Measurements from ENCODE around the gene CORO1C. TPM values are rescaled to one million over a fixed set of nuclear protein-coding genes. Genes with fewer than 3 reads are reported as not detected.

The CORO1C gene
- polyA plus RNA-seq, 1 of the 3 experiments (the other 2 are of a cell fraction), result 150 TPM

DNA sequence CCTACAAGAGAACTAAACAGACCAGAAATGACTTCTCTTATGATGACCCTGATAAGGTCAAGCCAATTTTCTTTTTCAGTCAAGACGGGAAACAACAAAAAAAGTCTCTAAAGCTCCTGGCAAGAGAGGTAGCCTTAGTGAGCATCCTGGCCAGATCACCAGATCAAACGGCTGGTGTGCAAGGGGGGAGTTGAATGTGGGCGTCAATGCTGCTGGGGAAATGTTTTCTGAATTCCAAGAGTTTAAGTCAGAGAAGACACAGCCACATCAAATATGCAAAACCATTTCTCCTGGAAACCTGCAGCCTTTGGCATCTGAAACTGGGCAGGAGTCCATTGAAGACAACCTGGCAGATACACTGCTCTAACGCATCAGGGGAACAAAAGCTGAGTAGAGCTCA, 81.6 kb downstream of the CORO1C start (continued):
- TF ChIP-seq CHD2 (IDR thresholded peaks at IDR 0.05; ENCODE audit: low read length, partially characterized antibody) (no peak), FOXJ3 (CRISPR knock-in tag; IDR thresholded peaks at IDR 0.05) (no peak), TAF1 (IDR thresholded peaks at IDR 0.05; ENCODE audit: borderline replicate concordance, low read depth, low read length) (no peak), ELF1 (IDR thresholded peaks at IDR 0.05) (0 out of 2 replicates have a peak, but pooled peaks have one; percentile 39), CTCF (IDR thresholded peaks at IDR 0.05) (no peak), FOXM1 (IDR thresholded peaks at IDR 0.05; ENCODE audit: low read depth) (peak; percentile 81; the same call in 1 of the 2 replicates), GATA2 (CRISPR knock-in tag; IDR thresholded peaks at IDR 0.05) (no peak), MXI1 (IDR thresholded peaks at IDR 0.05; ENCODE audit: low read depth, low read length) (no peak), RXRA (IDR thresholded peaks at IDR 0.05; ENCODE audit: borderline replicate concordance, low read depth) (peak; percentile 88), SMC3 (IDR thresholded peaks at IDR 0.05; ENCODE audit: low read depth, low read length) (no peak), RCOR1 (IDR thresholded peaks at IDR 0.05; ENCODE audit: low read length) (no peak), MAX (IDR thresholded peaks at IDR 0.05; ENCODE audit: low read depth) (peak; percentile 72), NFIC (IDR thresholded peaks at IDR 0.05; ENCODE audit: borderline replicate concordance) (peak; percentile 94), PBX3 (IDR thresholded peaks at IDR 0.05) (peak; percentile 93), SIN3A (IDR thresholded peaks at IDR 0.05; ENCODE audit: borderline replicate concordance, low read depth, low read length) (0 out of 2 replicates have a peak, but pooled peaks have one; percentile 33), EP300 (IDR thresholded peaks at IDR 0.05; ENCODE audit: borderline replicate concordance in 1 of 2, low read depth in 1 of 2, low read length in 1 of 2) (peak; percentile 44 to 95), RAD21 (IDR thresholded peaks at IDR 0.05; ENCODE audit: low read length) (no peak)
- TF ChIP-seq, protein P1, sequence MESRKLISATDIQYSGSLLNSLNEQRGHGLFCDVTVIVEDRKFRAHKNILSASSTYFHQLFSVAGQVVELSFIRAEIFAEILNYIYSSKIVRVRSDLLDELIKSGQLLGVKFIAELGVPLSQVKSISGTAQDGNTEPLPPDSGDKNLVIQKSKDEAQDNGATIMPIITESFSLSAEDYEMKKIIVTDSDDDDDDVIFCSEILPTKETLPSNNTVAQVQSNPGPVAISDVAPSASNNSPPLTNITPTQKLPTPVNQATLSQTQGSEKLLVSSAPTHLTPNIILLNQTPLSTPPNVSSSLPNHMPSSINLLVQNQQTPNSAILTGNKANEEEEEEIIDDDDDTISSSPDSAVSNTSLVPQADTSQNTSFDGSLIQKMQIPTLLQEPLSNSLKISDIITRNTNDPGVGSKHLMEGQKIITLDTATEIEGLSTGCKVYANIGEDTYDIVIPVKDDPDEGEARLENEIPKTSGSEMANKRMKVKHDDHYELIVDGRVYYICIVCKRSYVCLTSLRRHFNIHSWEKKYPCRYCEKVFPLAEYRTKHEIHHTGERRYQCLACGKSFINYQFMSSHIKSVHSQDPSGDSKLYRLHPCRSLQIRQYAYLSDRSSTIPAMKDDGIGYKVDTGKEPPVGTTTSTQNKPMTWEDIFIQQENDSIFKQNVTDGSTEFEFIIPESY (IDR thresholded peaks at IDR 0.05; ENCODE audit: borderline replicate concordance, low read depth), result peak; percentile 64; the same call in 1 of the 2 replicates
- TF ChIP-seq, protein P2, sequence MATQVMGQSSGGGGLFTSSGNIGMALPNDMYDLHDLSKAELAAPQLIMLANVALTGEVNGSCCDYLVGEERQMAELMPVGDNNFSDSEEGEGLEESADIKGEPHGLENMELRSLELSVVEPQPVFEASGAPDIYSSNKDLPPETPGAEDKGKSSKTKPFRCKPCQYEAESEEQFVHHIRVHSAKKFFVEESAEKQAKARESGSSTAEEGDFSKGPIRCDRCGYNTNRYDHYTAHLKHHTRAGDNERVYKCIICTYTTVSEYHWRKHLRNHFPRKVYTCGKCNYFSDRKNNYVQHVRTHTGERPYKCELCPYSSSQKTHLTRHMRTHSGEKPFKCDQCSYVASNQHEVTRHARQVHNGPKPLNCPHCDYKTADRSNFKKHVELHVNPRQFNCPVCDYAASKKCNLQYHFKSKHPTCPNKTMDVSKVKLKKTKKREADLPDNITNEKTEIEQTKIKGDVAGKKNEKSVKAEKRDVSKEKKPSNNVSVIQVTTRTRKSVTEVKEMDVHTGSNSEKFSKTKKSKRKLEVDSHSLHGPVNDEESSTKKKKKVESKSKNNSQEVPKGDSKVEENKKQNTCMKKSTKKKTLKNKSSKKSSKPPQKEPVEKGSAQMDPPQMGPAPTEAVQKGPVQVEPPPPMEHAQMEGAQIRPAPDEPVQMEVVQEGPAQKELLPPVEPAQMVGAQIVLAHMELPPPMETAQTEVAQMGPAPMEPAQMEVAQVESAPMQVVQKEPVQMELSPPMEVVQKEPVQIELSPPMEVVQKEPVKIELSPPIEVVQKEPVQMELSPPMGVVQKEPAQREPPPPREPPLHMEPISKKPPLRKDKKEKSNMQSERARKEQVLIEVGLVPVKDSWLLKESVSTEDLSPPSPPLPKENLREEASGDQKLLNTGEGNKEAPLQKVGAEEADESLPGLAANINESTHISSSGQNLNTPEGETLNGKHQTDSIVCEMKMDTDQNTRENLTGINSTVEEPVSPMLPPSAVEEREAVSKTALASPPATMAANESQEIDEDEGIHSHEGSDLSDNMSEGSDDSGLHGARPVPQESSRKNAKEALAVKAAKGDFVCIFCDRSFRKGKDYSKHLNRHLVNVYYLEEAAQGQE (IDR thresholded peaks at IDR 0.05; ENCODE audit: low read depth, low read length), result no peak; the same call in 1 of the 2 replicates
